ENCODE results near the gene CNDP1. TPM values are rescaled to one million over a fixed set of nuclear protein-coding genes. Genes with fewer than 3 reads are reported as not detected.
A peak's percentile ranks its signal among the peaks of the same experiment; 100 is the strongest.

The CNDP1 gene
- under 1 TPM in 1 of 4 donors, not detected in 3; 0.53 TPM for total RNA-seq

GRCh38 chr18:74534150-74534969, at the start of gene CNDP1:
Gene CNDP1 (plus strand): TSS chr18:74534500. CDS start chr18:74534668, 168 bp downstream.
- Histone ChIP-seq H3K27ac (no peak within 1 kb of the TSS), H3K27me3 (no peaks in the 10 kb centered on the region), H3K4me1 (no peaks in the 10 kb centered on the region), H3K4me3 (no peak within 1 kb of the TSS), H3K36me3 (no peaks in the 10 kb centered on the region), H3K9me3 (no peaks in the 10 kb centered on the region)
- peak in 1 of 3 donors; percentile 31 for DNase-seq
- TF ChIP-seq POLR2A (IDR thresholded peaks at IDR 0.05) = no peak
- no peak for TF ChIP-seq CTCF (IDR thresholded peaks at IDR 0.05)

- no peak overlapping the region for H3K27ac ChIP-seq
- TF ChIP-seq POLR2A (IDR thresholded peaks at IDR 0.05) (no peak), CTCF (IDR thresholded peaks at IDR 0.05) (no peak)
- H3K4me3 ChIP-seq = no peak overlapping the region
- H3K27me3 ChIP-seq = no peaks in the 10 kb centered on the region
- DNase-seq = no peak
- H3K36me3 ChIP-seq = no peaks in the 10 kb centered on the region
- H3K4me1 ChIP-seq = no peaks in the 10 kb centered on the region
- H3K9me3 ChIP-seq = no peaks in the 10 kb centered on the region
Measured at GRCh38 chr18:74486119-74486849, 48.0 kb upstream of the CNDP1 start.

- no peak overlapping the region for H3K27ac ChIP-seq
- no peaks in the 10 kb centered on the region for H3K27me3 ChIP-seq
- H3K36me3 ChIP-seq = no peaks in the 10 kb centered on the region
- no peak for DNase-seq
- TF ChIP-seq POLR2A (IDR thresholded peaks at IDR 0.05) (no peak), CTCF (IDR thresholded peaks at IDR 0.05) (no peak)
- H3K9me3 ChIP-seq = no peaks in the 10 kb centered on the region
- H3K4me1 ChIP-seq = no peaks in the 10 kb centered on the region
- H3K4me3 ChIP-seq = no peak overlapping the region
Measured at GRCh38 chr18:74488354-74488753, 45.9 kb upstream of the CNDP1 start.

- H3K27ac ChIP-seq = no peak overlapping the region
- no peaks in the 10 kb centered on the region for H3K9me3 ChIP-seq
- TF ChIP-seq POLR2A (IDR thresholded peaks at IDR 0.05) (no peak), CTCF (IDR thresholded peaks at IDR 0.05) (no peak)
- no peak overlapping the region for H3K4me3 ChIP-seq
- no peaks in the 10 kb centered on the region for H3K36me3 ChIP-seq
- no peak for DNase-seq
- H3K4me1 ChIP-seq = no peaks in the 10 kb centered on the region
- no peaks in the 10 kb centered on the region for H3K27me3 ChIP-seq
Measured at GRCh38 chr18:74488864-74489263, 45.4 kb upstream of the CNDP1 start.

GRCh38 chr18:74489676-74490075, 44.6 kb upstream of the CNDP1 start:
- Histone ChIP-seq H3K27ac (no peak overlapping the region), H3K4me3 (no peak overlapping the region), H3K27me3 (no peaks in the 10 kb centered on the region), H3K9me3 (no peaks in the 10 kb centered on the region), H3K36me3 (no peaks in the 10 kb centered on the region), H3K4me1 (no peaks in the 10 kb centered on the region)
- DNase-seq = no peak
- TF ChIP-seq POLR2A (IDR thresholded peaks at IDR 0.05) (no peak), CTCF (IDR thresholded peaks at IDR 0.05) (no peak)
